ENCODE data around the gene EP400. TPM values are rescaled to one million over a fixed set of nuclear protein-coding genes. Genes with fewer than 3 reads are reported as not detected.

Gene EP400
- total RNA-seq, 1 experiment from 2014 or later: 60.5 TPM

DNA sequence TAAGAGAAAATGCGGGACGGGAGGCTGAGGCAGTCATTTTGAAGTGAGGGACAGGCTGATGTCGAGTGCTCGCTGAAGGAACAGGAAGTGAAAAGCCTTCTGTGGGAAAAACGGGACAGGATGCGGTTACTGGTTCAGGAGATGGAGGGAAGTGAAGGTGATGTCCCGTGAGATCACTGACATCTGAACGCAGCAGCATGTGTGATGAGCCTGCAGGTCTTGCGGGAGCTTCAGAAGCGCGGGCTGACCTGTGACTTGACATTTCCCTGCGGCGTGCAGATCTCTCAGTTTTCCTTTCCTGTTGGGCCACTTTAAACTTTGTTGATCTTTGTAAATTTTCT is 116.6 kb downstream of the EP400 start:
- H3K27me3 ChIP-seq (replicated peaks; ENCODE audit: control insufficient read depth, insufficient read depth, low read length): no peaks in the 10 kb centered on the region
- no peaks in the 10 kb centered on the region for H3K9me3 ChIP-seq
- H3K4me1 ChIP-seq: no peaks in the 10 kb centered on the region
- no peaks in the 10 kb centered on the region for H3K27me3 Mint-ChIP-seq (ENCODE audit: insufficient read depth, unreplicated experiment)
- no peak overlapping the region for H3K27ac Mint-ChIP-seq (ENCODE audit: unreplicated experiment)
- BruUV-seq (replicated peaks): no TSS peak
- no peak overlapping the region for H3K4me3 ChIP-seq (ENCODE audit: low read depth, low read length)
- H3K9me3 Mint-ChIP-seq (ENCODE audit: unreplicated experiment): no peaks in the 10 kb centered on the region
- DNase-seq: no peak
- intact Hi-C loops (cut with micrococcal nuclease; ENCODE audit: unreplicated experiment): no loop called here
- ChIA-PET POLR2A (no interaction called here), CTCF (no interaction called here)
- H3K4me1 Mint-ChIP-seq (ENCODE audit: low read depth, unreplicated experiment): no peaks in the 10 kb centered on the region
- H3K36me3 Mint-ChIP-seq (ENCODE audit: insufficient read depth, unreplicated experiment): peaks cover 47% of the 10 kb centered on the region
- no peak overlapping the region for H3K4me3 Mint-ChIP-seq (ENCODE audit: unreplicated experiment)
- TF ChIP-seq, protein P1, sequence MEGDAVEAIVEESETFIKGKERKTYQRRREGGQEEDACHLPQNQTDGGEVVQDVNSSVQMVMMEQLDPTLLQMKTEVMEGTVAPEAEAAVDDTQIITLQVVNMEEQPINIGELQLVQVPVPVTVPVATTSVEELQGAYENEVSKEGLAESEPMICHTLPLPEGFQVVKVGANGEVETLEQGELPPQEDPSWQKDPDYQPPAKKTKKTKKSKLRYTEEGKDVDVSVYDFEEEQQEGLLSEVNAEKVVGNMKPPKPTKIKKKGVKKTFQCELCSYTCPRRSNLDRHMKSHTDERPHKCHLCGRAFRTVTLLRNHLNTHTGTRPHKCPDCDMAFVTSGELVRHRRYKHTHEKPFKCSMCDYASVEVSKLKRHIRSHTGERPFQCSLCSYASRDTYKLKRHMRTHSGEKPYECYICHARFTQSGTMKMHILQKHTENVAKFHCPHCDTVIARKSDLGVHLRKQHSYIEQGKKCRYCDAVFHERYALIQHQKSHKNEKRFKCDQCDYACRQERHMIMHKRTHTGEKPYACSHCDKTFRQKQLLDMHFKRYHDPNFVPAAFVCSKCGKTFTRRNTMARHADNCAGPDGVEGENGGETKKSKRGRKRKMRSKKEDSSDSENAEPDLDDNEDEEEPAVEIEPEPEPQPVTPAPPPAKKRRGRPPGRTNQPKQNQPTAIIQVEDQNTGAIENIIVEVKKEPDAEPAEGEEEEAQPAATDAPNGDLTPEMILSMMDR (IDR thresholded peaks at IDR 0.05; ENCODE audit: insufficient read depth in 1 of 2, low read depth in 1 of 2, low read length in 1 of 2, severe bottlenecking in 1 of 2, unreplicated experiment in 1 of 2): no peak
- peaks cover 2% of the 10 kb centered on the region for H3K36me3 ChIP-seq (ENCODE audit: control insufficient read depth, insufficient read depth, low read length)

DNA sequence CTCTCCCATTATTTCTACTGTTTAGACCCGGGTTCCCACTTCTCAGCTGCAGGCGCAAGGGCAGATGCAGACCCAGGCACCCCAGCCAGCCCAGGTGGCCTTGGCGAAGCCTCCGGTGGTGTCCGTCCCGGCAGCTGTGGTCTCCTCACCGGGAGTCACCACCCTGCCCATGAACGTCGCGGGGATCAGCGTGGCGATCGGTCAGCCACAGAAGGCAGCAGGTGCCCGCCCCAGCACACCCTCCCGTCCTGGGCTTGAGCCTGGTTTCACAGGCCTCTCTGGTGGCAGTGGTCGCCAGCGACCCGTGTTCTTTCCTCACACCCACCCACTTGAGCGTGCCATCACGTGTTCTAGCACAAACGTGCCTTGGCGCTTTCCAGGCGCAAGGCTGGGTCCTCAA is 117.0 kb downstream of the EP400 start:
- Histone ChIP-seq H3K27me3 (replicated peaks; ENCODE audit: control insufficient read depth, insufficient read depth, low read length) (no peaks in the 10 kb centered on the region), H3K9me3 (no peaks in the 10 kb centered on the region), H3K4me3 (ENCODE audit: low read depth, low read length) (no peak overlapping the region), H3K36me3 (ENCODE audit: control insufficient read depth, insufficient read depth, low read length) (peaks cover 2% of the 10 kb centered on the region), H3K4me1 (no peaks in the 10 kb centered on the region)
- intact Hi-C loops (cut with micrococcal nuclease; ENCODE audit: unreplicated experiment): no loop called here
- no peak for DNase-seq
- no TSS peak for BruUV-seq (replicated peaks)
- no peak overlapping the region for H3K4me3 Mint-ChIP-seq (ENCODE audit: unreplicated experiment)
- TF ChIP-seq, protein P1 (IDR thresholded peaks at IDR 0.05; ENCODE audit: insufficient read depth in 1 of 2, low read depth in 1 of 2, low read length in 1 of 2, severe bottlenecking in 1 of 2, unreplicated experiment in 1 of 2): no peak
- no peaks in the 10 kb centered on the region for H3K9me3 Mint-ChIP-seq (ENCODE audit: unreplicated experiment)
- no peaks in the 10 kb centered on the region for H3K27me3 Mint-ChIP-seq (ENCODE audit: insufficient read depth, unreplicated experiment)
- POLR2A ChIA-PET: no interaction called here
- peaks cover 46% of the 10 kb centered on the region for H3K36me3 Mint-ChIP-seq (ENCODE audit: insufficient read depth, unreplicated experiment)
- CTCF ChIA-PET: no interaction called here
- H3K27ac Mint-ChIP-seq (ENCODE audit: unreplicated experiment): no peak overlapping the region
- H3K4me1 Mint-ChIP-seq (ENCODE audit: low read depth, unreplicated experiment): no peaks in the 10 kb centered on the region

DNA sequence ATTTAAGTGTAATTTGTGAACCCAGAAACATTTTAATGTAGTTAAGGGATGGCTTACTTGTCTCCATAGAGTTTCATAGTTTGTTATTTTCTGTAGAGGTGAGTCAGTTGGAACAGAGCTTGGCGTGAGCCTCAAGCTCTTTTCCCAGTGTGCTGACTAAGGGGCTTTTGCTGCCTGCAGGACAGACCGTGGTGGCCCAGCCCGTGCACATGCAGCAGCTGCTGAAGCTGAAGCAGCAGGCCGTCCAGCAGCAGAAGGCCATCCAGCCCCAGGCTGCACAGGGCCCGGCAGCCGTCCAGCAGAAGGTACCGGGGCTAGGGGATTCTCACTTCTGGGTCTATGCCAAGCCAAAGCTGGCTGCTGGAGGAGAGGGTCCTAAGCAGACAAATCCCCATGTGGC is 117.4 kb downstream of the EP400 start:
- DNase-seq: no peak
- Histone ChIP-seq H3K4me1 (no peaks in the 10 kb centered on the region), H3K27me3 (replicated peaks; ENCODE audit: control insufficient read depth, insufficient read depth, low read length) (no peaks in the 10 kb centered on the region), H3K36me3 (ENCODE audit: control insufficient read depth, insufficient read depth, low read length) (peaks cover 2% of the 10 kb centered on the region), H3K9me3 (no peaks in the 10 kb centered on the region), H3K4me3 (ENCODE audit: low read depth, low read length) (no peak overlapping the region)
- H3K4me1 Mint-ChIP-seq (ENCODE audit: low read depth, unreplicated experiment): no peaks in the 10 kb centered on the region
- peaks cover 44% of the 10 kb centered on the region for H3K36me3 Mint-ChIP-seq (ENCODE audit: insufficient read depth, unreplicated experiment)
- no peak overlapping the region for H3K4me3 Mint-ChIP-seq (ENCODE audit: unreplicated experiment)
- ChIA-PET POLR2A (no interaction called here), CTCF (no interaction called here)
- no peaks in the 10 kb centered on the region for H3K9me3 Mint-ChIP-seq (ENCODE audit: unreplicated experiment)
- BruUV-seq (replicated peaks): no TSS peak
- H3K27ac Mint-ChIP-seq (ENCODE audit: unreplicated experiment): no peak overlapping the region
- no peaks in the 10 kb centered on the region for H3K27me3 Mint-ChIP-seq (ENCODE audit: insufficient read depth, unreplicated experiment)
- TF ChIP-seq, protein P1 (IDR thresholded peaks at IDR 0.05; ENCODE audit: insufficient read depth in 1 of 2, low read depth in 1 of 2, low read length in 1 of 2, severe bottlenecking in 1 of 2, unreplicated experiment in 1 of 2): no peak
- intact Hi-C loops (cut with micrococcal nuclease; ENCODE audit: unreplicated experiment): no loop called here

Data from Caco-2 (cell line).